Testis (tissue), 3 donors: Measurements from ENCODE around the gene ABL1. TPM values are rescaled to one million over a fixed set of nuclear protein-coding genes. Genes with fewer than 3 reads are reported as not detected.

Experiments
- DNase-seq: peaks from one replicate; pipeline ENCODE4 v3.0.0-alpha.2; 2019
- H3K27ac ChIP-seq, 2 donors: fragments of 200-600 bp; sonication (generic); one replicate each; pipeline ENCODE4 v1.5.1; 2019
- H3K27me3 ChIP-seq: fragments of 200-600 bp; sonication (generic); one replicate; pipeline ENCODE4 v1.5.1; 2019
- H3K36me3 ChIP-seq: fragments of 200-600 bp; sonication (generic); one replicate; pipeline ENCODE4 v1.5.1; 2017; ENCODE audit warnings: low read depth; ENCODE audit errors: missing control alignments
- H3K4me1 ChIP-seq: fragments of 200-600 bp; sonication (generic); one replicate; pipeline ENCODE4 v1.5.1; 2019
- H3K4me3 ChIP-seq, 2 donors: fragments of 200-600 bp; sonication (generic); one replicate each; pipeline ENCODE4 v1.5.1; 2017 to 2019
- H3K9me3 ChIP-seq: fragments of 200-600 bp; sonication (generic); one replicate; pipeline ENCODE4 v1.5.1; 2017
- POLR2A ChIP-seq: fragments of 450-650 bp; IDR thresholded peaks from one replicate; pipeline ENCODE4 v1.6.1; 2017; ENCODE audit warnings: antibody characterized with exemption, mild to moderate bottlenecking, moderate library complexity
- WGBS, 2 donors: methylation state at CpG; one replicate each; pipeline ENCODE4 v1.1.5; 2018; 5-methylcytosine and 5-hydroxymethylcytosine counted together
- intact Hi-C: fragments of 100-400 bp; cut with DNase I; formaldehyde crosslinking; loops from one replicate; pipeline ENCODE4 v1.15.1; 2023; ENCODE audit warnings: low total_unique reads
- polyA plus RNA-seq: library from polyadenylated mRNA; stranded (reverse); fragments of 350-450 nt; fragmentation: Illumina TruSeq; extraction: RNeasy Lipid Tissue Mini Kit (QIAGEN cat#74804); gene quantifications from one replicate; pipeline ENCODE4 v1.2.3, GENCODE V29; 2014; ENCODE audit warnings: low read depth, low replicate concordance; ENCODE audit not compliant: insufficient read depth
- total RNA-seq, 2 donors: library from RNA; depleted of rRNA; stranded (reverse); fragments of >200 nt; gene quantifications; one replicate each; pipeline ENCODE4 v1.2.3, GENCODE V29; 2016
- TF ChIP-seq, protein P1 (sequence below), 3 experiments: fragments of 450-650 bp in 2 of 3; fragments of 200-600 bp in 1 of 3; sonication (generic) in 1 of 3; IDR thresholded peaks; one replicate each; pipeline ENCODE4 v1.5.1; 2016 to 2019; ENCODE audit warnings: antibody characterized with exemption in 3 of 3, mild to moderate bottlenecking in 2 of 3, moderate library complexity in 1 of 3

The ABL1 gene
- total and polyA plus RNA-seq, 3 donors from 2014 or later, result 51.0 to 65.9 (median 57.2) TPM

- no peaks in the 10 kb centered on the region for H3K27me3 ChIP-seq
- H3K27ac ChIP-seq, result no peak overlapping the region
- no peaks in the 10 kb centered on the region for H3K4me1 ChIP-seq
- 96 to 97% methylated on average over 6 of the region's 6 CpGs for WGBS, 2 donors
- no peak for DNase-seq
- no peaks in the 10 kb centered on the region for H3K36me3 ChIP-seq
- intact Hi-C loops, result no loop called here
- no peaks in the 10 kb centered on the region for H3K9me3 ChIP-seq
- H3K4me3 ChIP-seq, result no peak overlapping the region
- TF ChIP-seq, protein P1, sequence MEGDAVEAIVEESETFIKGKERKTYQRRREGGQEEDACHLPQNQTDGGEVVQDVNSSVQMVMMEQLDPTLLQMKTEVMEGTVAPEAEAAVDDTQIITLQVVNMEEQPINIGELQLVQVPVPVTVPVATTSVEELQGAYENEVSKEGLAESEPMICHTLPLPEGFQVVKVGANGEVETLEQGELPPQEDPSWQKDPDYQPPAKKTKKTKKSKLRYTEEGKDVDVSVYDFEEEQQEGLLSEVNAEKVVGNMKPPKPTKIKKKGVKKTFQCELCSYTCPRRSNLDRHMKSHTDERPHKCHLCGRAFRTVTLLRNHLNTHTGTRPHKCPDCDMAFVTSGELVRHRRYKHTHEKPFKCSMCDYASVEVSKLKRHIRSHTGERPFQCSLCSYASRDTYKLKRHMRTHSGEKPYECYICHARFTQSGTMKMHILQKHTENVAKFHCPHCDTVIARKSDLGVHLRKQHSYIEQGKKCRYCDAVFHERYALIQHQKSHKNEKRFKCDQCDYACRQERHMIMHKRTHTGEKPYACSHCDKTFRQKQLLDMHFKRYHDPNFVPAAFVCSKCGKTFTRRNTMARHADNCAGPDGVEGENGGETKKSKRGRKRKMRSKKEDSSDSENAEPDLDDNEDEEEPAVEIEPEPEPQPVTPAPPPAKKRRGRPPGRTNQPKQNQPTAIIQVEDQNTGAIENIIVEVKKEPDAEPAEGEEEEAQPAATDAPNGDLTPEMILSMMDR (IDR thresholded peaks at IDR 0.05), result no peak
- no peak for TF ChIP-seq POLR2A
Measured at GRCh38 chr9:130817914-130818313, 17.1 kb upstream of the ABL1 start.

DNA sequence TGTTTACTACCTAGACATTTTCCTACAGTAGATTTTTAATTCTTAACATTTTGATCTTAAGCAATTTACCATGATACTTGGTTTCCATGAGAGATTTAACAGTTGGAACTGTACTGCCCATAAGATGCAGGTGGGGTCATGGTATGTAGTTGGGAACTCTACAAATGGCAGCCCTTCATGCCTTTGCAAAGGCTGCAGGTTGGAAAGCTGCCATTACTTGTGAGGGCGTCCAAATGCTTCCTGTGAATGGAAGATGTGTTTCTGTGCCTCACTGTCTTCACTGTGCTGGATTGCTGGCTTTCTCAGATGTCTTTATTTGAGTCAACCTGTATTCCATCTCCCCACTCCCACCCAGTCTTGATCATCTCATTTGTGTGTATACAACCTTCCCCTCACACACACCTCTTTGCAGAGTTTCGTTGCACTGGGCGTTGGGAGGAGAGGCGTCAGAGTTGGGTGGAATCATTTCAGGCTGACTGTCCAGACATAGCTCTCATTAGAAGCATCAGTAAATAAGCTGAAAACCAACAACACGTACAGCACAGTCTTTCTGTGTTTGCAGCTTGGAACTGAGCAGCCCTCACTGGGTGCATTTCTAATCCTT, 14.8 kb upstream of the ABL1 start:
- H3K27me3 ChIP-seq, result no peaks in the 10 kb centered on the region
- H3K36me3 ChIP-seq, result no peaks in the 10 kb centered on the region
- H3K4me1 ChIP-seq, result peaks cover 19% of the 10 kb centered on the region
- DNase-seq, result no peak
- TF ChIP-seq, protein P1 (IDR thresholded peaks at IDR 0.05), result no peak
- TF ChIP-seq POLR2A, result no peak
- no peak overlapping the region for H3K4me3 ChIP-seq
- intact Hi-C loops, result no loop called here
- no peaks in the 10 kb centered on the region for H3K9me3 ChIP-seq
- WGBS, 2 donors, result 47 to 62% methylated on average over 5 of the region's 5 CpGs
- no peak overlapping the region for H3K27ac ChIP-seq

DNA sequence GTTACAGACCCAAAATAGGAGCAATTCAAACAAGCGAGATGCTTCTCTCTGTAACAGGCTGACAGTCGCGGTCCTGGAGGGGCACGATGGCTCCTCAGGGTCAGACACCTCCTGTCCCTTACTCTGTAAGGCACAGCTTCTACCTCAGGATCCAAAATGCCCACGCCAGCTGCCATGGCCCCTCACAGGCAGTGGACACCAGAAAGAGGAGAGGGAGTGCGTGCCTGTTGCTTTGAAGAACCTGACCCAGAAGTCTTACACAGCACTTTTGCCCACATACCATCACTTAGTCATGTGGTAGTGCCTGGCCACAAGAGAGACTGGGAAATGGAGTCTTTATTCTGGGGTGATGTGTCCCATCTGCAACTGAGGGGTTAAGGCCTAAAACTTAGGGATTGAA, 11.6 kb upstream of the ABL1 start:
- no peak overlapping the region for H3K4me3 ChIP-seq
- peak overlapping the region in 1 of 2 donors; percentile 75 for H3K27ac ChIP-seq
- no peaks in the 10 kb centered on the region for H3K36me3 ChIP-seq
- no peaks in the 10 kb centered on the region for H3K9me3 ChIP-seq
- TF ChIP-seq, protein P1 (IDR thresholded peaks at IDR 0.05), result no peak
- no peak for TF ChIP-seq POLR2A
- 91 to 92% methylated on average over 6 of the region's 6 CpGs for WGBS, 2 donors
- intact Hi-C loops, result no loop called here
- peaks cover 33% of the 10 kb centered on the region for H3K4me1 ChIP-seq
- H3K27me3 ChIP-seq, result no peaks in the 10 kb centered on the region
- DNase-seq, result no peak

DNA sequence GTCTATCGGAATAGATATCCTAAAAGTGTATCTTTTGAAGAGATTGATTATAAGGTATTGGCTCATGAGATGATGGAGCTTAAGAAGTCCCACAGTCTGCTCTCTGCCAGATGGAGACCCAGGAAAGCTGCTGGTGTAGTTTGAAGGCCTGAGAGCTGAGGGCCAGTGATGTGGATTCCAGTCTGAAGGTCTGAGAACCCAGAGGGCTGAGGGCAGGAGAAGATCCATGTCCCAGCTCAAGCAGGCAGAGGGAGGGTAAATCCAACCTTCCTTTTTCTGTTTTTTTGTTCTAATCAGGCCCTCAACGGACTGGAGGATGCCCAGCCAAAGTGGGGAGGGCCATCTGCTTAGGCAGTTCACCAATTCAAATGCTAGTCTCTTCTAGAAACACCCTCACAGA, 11.0 kb upstream of the ABL1 start:
- Histone ChIP-seq H3K27ac (peak overlapping the region; percentile 75 to 84), H3K4me1 (peaks cover 33% of the 10 kb centered on the region), H3K27me3 (no peaks in the 10 kb centered on the region), H3K36me3 (no peaks in the 10 kb centered on the region), H3K4me3 (no peak overlapping the region), H3K9me3 (no peaks in the 10 kb centered on the region)
- intact Hi-C loops, result no loop called here
- no peak for DNase-seq
- TF ChIP-seq, protein P1 (IDR thresholded peaks at IDR 0.05), result no peak
- TF ChIP-seq POLR2A, result no peak
- 40 to 49% methylated on average over 2 of the region's 2 CpGs for WGBS, 2 donors
